ENCODE results near the gene TKT.

Gene TKT

GRCh38 chr3:53221345-53221744, 34.5 kb downstream of the TKT start:
- Histone ChIP-seq H4K20me1 (peaks cover 41% of the 10 kb centered on the region), H3K27ac (no peak overlapping the region)

GRCh38 chr3:53219895-53220483, 35.8 kb downstream of the TKT start:
- H3K4me3 ChIP-seq = no peak overlapping the region
- H3K4me1 ChIP-seq = peaks cover 8% of the 10 kb centered on the region
- peaks cover 28% of the 10 kb centered on the region for H4K20me1 ChIP-seq
- no peak for TF ChIP-seq Cebpa-rat (IDR thresholded peaks at IDR 0.05)
- H3K36me3 ChIP-seq = peaks cover 32% of the 10 kb centered on the region
- no peaks in the 10 kb centered on the region for H3K27me3 ChIP-seq
- H3K4me2 ChIP-seq = no peak overlapping the region
- H3K9ac ChIP-seq = no peak overlapping the region
- H3K27ac ChIP-seq = no peak overlapping the region
- no peaks in the 10 kb centered on the region for H3K9me3 ChIP-seq

More at GRCh38 chr3:53221345-53221744, 34.5 kb downstream of the TKT start:
- Histone ChIP-seq H3K4me2 (no peak overlapping the region), H3K9me3 (no peaks in the 10 kb centered on the region), H3K36me3 (peaks cover 46% of the 10 kb centered on the region), H3K9ac (no peak overlapping the region), H3K4me1 (peaks cover 12% of the 10 kb centered on the region), H3K27me3 (no peaks in the 10 kb centered on the region), H3K4me3 (no peak overlapping the region)
- no peak for TF ChIP-seq Cebpa-rat (IDR thresholded peaks at IDR 0.05)

- H3K27me3 ChIP-seq = no peaks in the 10 kb centered on the region
- H3K4me3 ChIP-seq = no peak overlapping the region
- H3K36me3 ChIP-seq = peaks cover 14% of the 10 kb centered on the region
- 0 out of 2 replicates have a peak, but pooled peaks cover 12% of the 10 kb centered on the region for H4K20me1 ChIP-seq
- no peaks in the 10 kb centered on the region for H3K9me3 ChIP-seq
- no peaks in the 10 kb centered on the region for H3K4me1 ChIP-seq
- H3K9ac ChIP-seq = no peak overlapping the region
- no peak overlapping the region for H3K27ac ChIP-seq
- no peak for TF ChIP-seq Cebpa-rat (IDR thresholded peaks at IDR 0.05)
- no peak overlapping the region for H3K4me2 ChIP-seq
These were observed 37.7 kb downstream of the TKT start for GRCh38 chr3:53218131-53218530.

- Histone ChIP-seq H3K27me3 (no peaks in the 10 kb centered on the region), H3K4me3 (no peak overlapping the region), H3K9ac (no peak overlapping the region), H4K20me1 (0 out of 2 replicates have a peak, but pooled peaks cover 2% of the 10 kb centered on the region), H3K27ac (no peak overlapping the region), H3K4me2 (no peak overlapping the region), H3K9me3 (no peaks in the 10 kb centered on the region), H3K4me1 (no peaks in the 10 kb centered on the region), H3K36me3 (peaks cover 4% of the 10 kb centered on the region)
- TF ChIP-seq Cebpa-rat (IDR thresholded peaks at IDR 0.05) = no peak
These were observed 38.6 kb downstream of the TKT start for GRCh38 chr3:53217175-53217574.

- no peak overlapping the region for H3K27ac ChIP-seq
- H3K9ac ChIP-seq = no peak overlapping the region
- H3K4me1 ChIP-seq = no peaks in the 10 kb centered on the region
- no peaks in the 10 kb centered on the region for H3K27me3 ChIP-seq
- H3K36me3 ChIP-seq = no peaks in the 10 kb centered on the region
- no peak overlapping the region for H3K4me3 ChIP-seq
- no peak for TF ChIP-seq Cebpa-rat (IDR thresholded peaks at IDR 0.05)
- H3K4me2 ChIP-seq = no peak overlapping the region
- no peaks in the 10 kb centered on the region for H3K9me3 ChIP-seq
- H4K20me1 ChIP-seq = no peaks in the 10 kb centered on the region
These were observed 39.1 kb downstream of the TKT start for GRCh38 chr3:53216723-53217122.

- no peaks in the 10 kb centered on the region for H3K36me3 ChIP-seq
- H3K4me1 ChIP-seq = no peaks in the 10 kb centered on the region
- H3K27me3 ChIP-seq = no peaks in the 10 kb centered on the region
- TF ChIP-seq Cebpa-rat (IDR thresholded peaks at IDR 0.05) = no peak
- no peak overlapping the region for H3K9ac ChIP-seq
- no peak overlapping the region for H3K4me2 ChIP-seq
- H3K9me3 ChIP-seq = no peaks in the 10 kb centered on the region
- H3K4me3 ChIP-seq = no peak overlapping the region
- H3K27ac ChIP-seq = no peak overlapping the region
- no peaks in the 10 kb centered on the region for H4K20me1 ChIP-seq
These were observed 40.0 kb downstream of the TKT start for GRCh38 chr3:53215816-53216215.

GRCh38 chr3:53213276-53213675, 42.5 kb downstream of the TKT start:
- H3K27me3 ChIP-seq = no peaks in the 10 kb centered on the region
- H3K4me3 ChIP-seq = no peak overlapping the region
- H3K4me2 ChIP-seq = no peak overlapping the region
- H3K4me1 ChIP-seq = no peaks in the 10 kb centered on the region
- H3K27ac ChIP-seq = no peak overlapping the region
- no peak for TF ChIP-seq Cebpa-rat (IDR thresholded peaks at IDR 0.05)
- H4K20me1 ChIP-seq = no peaks in the 10 kb centered on the region
- peaks cover 18% of the 10 kb centered on the region for H3K9me3 ChIP-seq
- no peaks in the 10 kb centered on the region for H3K36me3 ChIP-seq
- H3K9ac ChIP-seq = no peak overlapping the region

GRCh38 chr3:53211706-53212702, 43.8 kb downstream of the TKT start:
- Histone ChIP-seq H3K4me2 (no peak overlapping the region), H3K9me3 (peaks cover 26% of the 10 kb centered on the region), H3K27ac (no peak overlapping the region), H3K27me3 (no peaks in the 10 kb centered on the region), H3K4me1 (no peaks in the 10 kb centered on the region), H4K20me1 (no peaks in the 10 kb centered on the region), H3K4me3 (no peak overlapping the region), H3K36me3 (no peaks in the 10 kb centered on the region), H3K9ac (no peak overlapping the region)
- no peak for TF ChIP-seq Cebpa-rat (IDR thresholded peaks at IDR 0.05)

- no peaks in the 10 kb centered on the region for H3K36me3 ChIP-seq
- no peak overlapping the region for H3K4me3 ChIP-seq
These were observed 53.3 kb downstream of the TKT start for GRCh38 chr3:53202331-53203015.

More at GRCh38 chr3:53202331-53203015, 53.3 kb downstream of the TKT start:
- Histone ChIP-seq H3K9me3 (no peaks in the 10 kb centered on the region), H3K4me2 (no peak overlapping the region), H3K27ac (no peak overlapping the region), H3K27me3 (no peaks in the 10 kb centered on the region), H3K4me1 (no peaks in the 10 kb centered on the region), H3K9ac (no peak overlapping the region), H4K20me1 (no peaks in the 10 kb centered on the region)
- no peak for TF ChIP-seq Cebpa-rat (IDR thresholded peaks at IDR 0.05)
